ENCODE results near the gene HOXC11. TPM values are rescaled to one million over a fixed set of nuclear protein-coding genes. Genes with fewer than 3 reads are reported as not detected.

HOXC11 gene
- total RNA-seq, 2 donors from 2014 or later: not detected

Other genes with a start within 250 kb of the HOXC11 start
- gene CALCOCO1, start 245.7 kb upstream of the HOXC11 start, total RNA-seq: 10 to 100 TPM; 39.0 to 79.8 TPM
- gene CISTR, start 221.1 kb upstream of the HOXC11 start, total RNA-seq: not detected
- gene HOXC13, start 34.3 kb upstream of the HOXC11 start, total RNA-seq: not detected
- not detected for gene HOXC12, start 18.2 kb upstream of the HOXC11 start, total RNA-seq
- gene HOTAIR, start 1.8 kb downstream of the HOXC11 start, total RNA-seq: not detected
- not detected for gene HOXC10, start 12.0 kb downstream of the HOXC11 start, total RNA-seq
- gene HOXC9, start 27.0 kb downstream of the HOXC11 start, total RNA-seq: not detected
- not detected for gene HOXC8, start 35.9 kb downstream of the HOXC11 start, total RNA-seq
- gene HOXC6, start 55.3 kb downstream of the HOXC11 start, total RNA-seq: not detected
- gene HOXC5, start 59.9 kb downstream of the HOXC11 start, total RNA-seq: not detected
- 1 to 10 TPM; 1.3 to 2.3 TPM for gene HOXC4, start 80.7 kb downstream of the HOXC11 start, total RNA-seq
- 10 to 100 TPM; 25.2 to 25.3 TPM for gene SMUG1, start 215.9 kb downstream of the HOXC11 start, total RNA-seq